Inflammatory macrophage (primary cell): ENCODE data around the gene ZNF609.

Experiments
- DNase-seq, 2 donors: peaks; one replicate each; pipeline ENCODE4 v3.0.0-alpha.2; 2020 to 2022

The ZNF609 gene

GRCh38 chr15:64698823-64699222 is 238.4 kb downstream of the ZNF609 start:
- DNase-seq, result no peak

- DNase-seq, result no peak
Observed at GRCh38 chr15:64699751-64700388, 239.5 kb downstream of the ZNF609 start.

- DNase-seq, result no peak
Observed at GRCh38 chr15:64701051-64701450, 240.7 kb downstream of the ZNF609 start.

GRCh38 chr15:64701482-64702184 is 241.3 kb downstream of the ZNF609 start:
- no peak for DNase-seq

GRCh38 chr15:64702816-64703631 is 242.6 kb downstream of the ZNF609 start:
- DNase-seq, result peak; percentile 88 to 92

GRCh38 chr15:64703632-64703959 is 243.2 kb downstream of the ZNF609 start:
- no peak for DNase-seq

GRCh38 chr15:64705006-64705405 is 244.6 kb downstream of the ZNF609 start:
- DNase-seq, result no peak

- DNase-seq, result no peak
Observed at GRCh38 chr15:64706011-64706911, 245.9 kb downstream of the ZNF609 start.

- peak in 1 of 2 donors; percentile 25 for DNase-seq
Observed at GRCh38 chr15:64710676-64711428, 250.5 kb downstream of the ZNF609 start.

- no peak for DNase-seq
Observed at GRCh38 chr15:64712353-64712752, 252.0 kb downstream of the ZNF609 start.

- DNase-seq, result no peak
Observed at GRCh38 chr15:64713592-64713991, 253.2 kb downstream of the ZNF609 start.

- no peak for DNase-seq
Observed at GRCh38 chr15:64716452-64716851, 256.1 kb downstream of the ZNF609 start.

GRCh38 chr15:64717130-64717529 is 256.8 kb downstream of the ZNF609 start:
- no peak for DNase-seq

- DNase-seq, result no peak
Observed at GRCh38 chr15:64717735-64718495, 257.5 kb downstream of the ZNF609 start.

GRCh38 chr15:64720188-64720587 is 259.8 kb downstream of the ZNF609 start:
- no peak for DNase-seq

- no peak for DNase-seq
Observed at GRCh38 chr15:64730151-64730550, 269.8 kb downstream of the ZNF609 start.

- peak; percentile 61 to 77 for DNase-seq
Observed at GRCh38 chr15:64731012-64731804, 270.8 kb downstream of the ZNF609 start.

GRCh38 chr15:64731805-64732151 is 271.4 kb downstream of the ZNF609 start:
- DNase-seq, result no peak

- DNase-seq, result no peak
Observed at GRCh38 chr15:64732156-64732860, 271.9 kb downstream of the ZNF609 start.
